Fibroblast of the conjunctiva (primary cell): ENCODE measurements around the gene TSPAN5.
A peak's percentile ranks its signal among the peaks of the same experiment; 100 is the strongest.
"Not testable (repeated sequence)": the region's sequence is repeated elsewhere in the genome, so short reads cannot be mapped to it uniquely, and the experiment has no call there.

Source experiments
- DNase-seq: peaks from one replicate; pipeline ENCODE4 v3.0.0-alpha.2; 2010; ENCODE audit warnings: low read depth

TSPAN5 gene

GRCh38 chr4:98546910-98547594, 111.4 kb downstream of the TSPAN5 start:
- DNase-seq: peak; percentile 59

- DNase-seq: no peak
These were observed 113.5 kb downstream of the TSPAN5 start for GRCh38 chr4:98544818-98545414.

- DNase-seq: no peak
These were observed 114.1 kb downstream of the TSPAN5 start for GRCh38 chr4:98544141-98544817.

DNA sequence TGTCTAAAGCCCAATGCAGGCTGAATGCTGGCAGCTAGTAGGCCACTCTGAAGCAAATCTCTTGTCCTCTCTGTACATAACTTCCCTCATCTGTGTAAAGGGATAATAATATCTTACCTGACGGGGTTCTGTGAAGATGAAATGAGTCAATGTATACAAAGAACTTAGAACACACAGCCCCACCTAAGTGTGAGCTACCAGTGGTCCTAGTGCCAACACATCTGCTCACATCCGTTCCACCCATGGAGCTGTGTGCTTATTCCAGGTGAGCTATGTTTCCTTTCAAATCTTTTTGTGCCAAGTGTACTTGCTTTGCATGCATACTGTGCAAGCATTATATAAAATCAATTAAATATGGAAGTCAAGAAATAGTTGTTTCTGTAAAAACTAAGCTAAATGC, 116.4 kb downstream of the TSPAN5 start:
- no peak for DNase-seq

DNA sequence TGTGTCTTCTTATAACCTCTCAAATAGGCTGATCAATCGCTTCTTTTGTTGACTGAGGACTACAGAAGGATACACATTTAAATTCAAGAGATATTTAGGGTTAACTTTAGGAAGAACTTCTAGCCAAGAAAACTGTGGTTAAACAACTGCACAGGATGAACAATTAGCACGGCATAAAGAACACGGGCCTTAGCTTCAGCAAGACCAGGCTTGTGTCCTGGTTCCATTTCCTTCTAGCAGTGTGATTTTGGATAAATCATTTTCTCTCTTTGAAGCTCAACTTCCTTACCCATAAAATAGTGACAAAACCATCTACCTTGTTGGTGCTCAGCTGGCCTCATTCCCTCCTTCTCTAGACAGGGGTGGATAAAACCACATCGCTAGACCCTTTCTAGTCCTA, 117.6 kb downstream of the TSPAN5 start:
- no peak for DNase-seq

DNA sequence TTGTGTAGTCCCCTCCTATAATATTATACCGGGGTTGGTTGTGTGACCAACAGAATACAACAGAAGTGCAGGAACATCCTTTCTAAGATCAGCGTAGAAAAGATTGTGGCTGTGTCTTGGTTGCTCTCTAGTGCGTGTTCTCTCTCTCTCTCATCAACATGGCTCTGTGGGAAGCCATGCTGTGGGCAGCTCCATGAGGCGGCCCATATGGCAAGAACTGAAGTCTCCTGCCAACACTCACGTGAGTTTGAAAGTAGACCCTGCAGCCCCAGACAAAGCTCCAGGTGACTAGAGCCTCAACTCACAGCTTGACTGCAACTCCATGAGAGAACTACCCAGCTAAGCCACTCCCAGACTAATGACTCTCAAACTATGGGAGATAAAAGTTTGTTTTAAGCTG, 118.7 kb downstream of the TSPAN5 start:
- no peak for DNase-seq

GRCh38 chr4:98539299-98539698, 119.1 kb downstream of the TSPAN5 start:
- no peak for DNase-seq

GRCh38 chr4:98536631-98537030, 121.8 kb downstream of the TSPAN5 start:
- DNase-seq: no peak

GRCh38 chr4:98534146-98534545, 124.3 kb downstream of the TSPAN5 start:
- not testable (repeated sequence) for DNase-seq

DNA sequence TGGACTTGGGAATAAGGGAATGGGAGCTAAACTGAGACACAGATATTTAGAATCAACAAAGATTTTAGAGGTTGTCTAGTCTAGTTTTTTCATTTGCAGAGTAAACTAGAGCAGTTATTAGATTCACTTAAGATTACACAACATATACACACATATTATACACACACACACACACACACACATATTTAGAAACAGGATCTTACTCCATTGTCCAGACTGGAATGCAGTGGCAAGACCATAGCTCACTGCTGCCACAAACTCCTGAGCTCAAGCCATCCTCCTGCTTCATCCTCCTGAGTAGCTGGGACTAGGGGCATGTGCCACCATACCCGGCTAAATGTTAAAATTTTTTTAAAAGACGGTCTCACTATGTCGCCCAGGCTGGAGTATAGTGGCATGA, 127.8 kb downstream of the TSPAN5 start:
- no peak for DNase-seq

DNA sequence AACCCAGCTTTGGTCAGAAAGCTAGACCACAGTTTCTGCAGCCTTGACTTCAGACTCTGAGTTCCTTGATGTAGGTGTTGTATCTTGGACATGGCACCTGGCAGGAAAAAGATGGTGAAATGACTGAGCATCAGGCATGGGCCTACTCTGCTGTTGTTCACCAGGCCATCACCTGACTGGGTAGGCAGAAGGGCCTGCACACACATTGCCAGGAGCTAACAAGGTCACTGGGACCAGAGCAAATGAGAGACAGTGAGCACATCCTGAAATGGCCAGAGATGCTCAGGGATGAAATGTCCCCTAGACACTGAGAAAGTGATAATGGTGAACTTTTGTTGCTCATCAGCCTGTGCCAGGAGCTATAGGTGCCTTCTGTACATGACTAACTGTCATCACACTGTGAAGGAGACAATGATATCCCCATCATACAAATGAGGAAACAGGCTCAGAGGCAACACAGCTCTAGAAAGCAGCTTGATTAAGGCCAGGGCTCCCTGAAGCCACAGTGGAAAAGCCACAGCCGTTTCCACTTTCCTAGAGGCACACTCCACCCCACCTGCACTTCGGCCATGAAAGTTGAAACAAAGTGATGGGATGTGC, 128.3 kb downstream of the TSPAN5 start:
- no peak for DNase-seq

DNA sequence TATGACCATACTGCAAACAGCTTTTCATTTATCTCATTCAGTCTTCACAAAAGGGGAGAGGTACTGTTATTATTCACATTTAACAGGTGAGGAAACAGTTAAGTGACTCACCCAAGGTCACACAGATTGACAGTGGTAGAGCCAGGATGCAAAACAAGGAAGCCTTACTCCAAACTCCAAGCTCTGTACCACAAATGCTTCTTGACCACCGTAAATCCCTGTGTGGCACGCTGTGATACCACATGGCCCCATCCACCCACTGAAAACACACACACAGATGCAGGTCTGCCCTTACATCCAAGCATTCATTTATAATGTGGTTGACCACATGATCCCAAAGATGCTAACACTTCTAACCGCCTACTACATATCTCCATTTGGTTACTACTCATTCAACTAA, 129.5 kb downstream of the TSPAN5 start:
- no peak for DNase-seq

DNA sequence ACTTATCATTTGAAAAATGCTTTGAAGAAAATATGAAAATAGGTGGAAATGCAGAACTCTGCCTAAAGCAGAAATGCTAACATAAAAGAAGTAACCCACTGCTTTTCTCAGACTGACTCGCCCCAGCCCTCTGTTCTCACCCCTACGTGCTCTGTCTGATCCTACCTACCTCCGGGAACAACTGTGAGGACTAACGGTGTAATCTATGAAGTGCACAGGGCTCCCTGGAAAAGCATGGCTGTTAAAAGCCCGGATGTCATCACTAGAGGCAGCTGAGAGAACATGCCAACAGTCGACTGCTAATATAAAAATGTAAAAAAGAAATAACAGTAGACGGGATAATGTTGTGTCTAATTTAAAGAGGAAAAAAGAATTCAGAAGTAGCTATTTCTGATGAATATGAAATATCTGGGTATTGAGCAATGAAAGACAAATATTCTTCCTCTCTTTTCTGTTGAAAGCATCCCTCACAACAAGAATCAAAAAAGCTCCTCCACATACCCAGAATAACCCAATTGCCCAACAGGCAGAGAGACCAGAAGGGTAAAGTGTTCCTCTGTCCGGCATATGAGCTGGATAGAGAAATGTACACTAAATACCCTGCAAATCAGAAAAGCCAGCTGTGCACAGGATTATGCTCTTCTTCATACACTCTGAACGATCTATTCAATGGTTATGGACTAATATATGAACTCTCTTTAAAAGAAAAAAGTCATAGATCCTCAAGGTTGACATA, 130.7 kb downstream of the TSPAN5 start:
- DNase-seq: no peak

DNA sequence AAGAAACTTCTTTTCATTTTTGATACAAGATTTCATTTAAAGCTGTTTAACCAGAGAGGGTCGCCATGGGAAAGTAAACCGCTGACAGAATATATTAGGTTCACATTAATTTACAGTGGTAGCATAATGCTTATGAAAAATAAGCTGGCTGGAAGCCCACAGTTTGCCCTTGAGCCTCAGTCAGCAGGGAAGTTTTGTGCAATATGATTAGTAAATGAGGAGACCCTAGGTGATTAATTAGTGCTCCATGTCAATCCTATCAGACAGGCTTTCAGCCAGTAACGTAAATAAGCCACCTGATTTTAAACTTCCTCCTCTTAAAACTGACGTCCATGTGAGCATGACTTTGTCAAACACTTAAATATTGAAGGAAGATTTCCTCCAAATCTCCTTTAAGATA, 134.2 kb downstream of the TSPAN5 start:
- DNase-seq: no peak

DNA sequence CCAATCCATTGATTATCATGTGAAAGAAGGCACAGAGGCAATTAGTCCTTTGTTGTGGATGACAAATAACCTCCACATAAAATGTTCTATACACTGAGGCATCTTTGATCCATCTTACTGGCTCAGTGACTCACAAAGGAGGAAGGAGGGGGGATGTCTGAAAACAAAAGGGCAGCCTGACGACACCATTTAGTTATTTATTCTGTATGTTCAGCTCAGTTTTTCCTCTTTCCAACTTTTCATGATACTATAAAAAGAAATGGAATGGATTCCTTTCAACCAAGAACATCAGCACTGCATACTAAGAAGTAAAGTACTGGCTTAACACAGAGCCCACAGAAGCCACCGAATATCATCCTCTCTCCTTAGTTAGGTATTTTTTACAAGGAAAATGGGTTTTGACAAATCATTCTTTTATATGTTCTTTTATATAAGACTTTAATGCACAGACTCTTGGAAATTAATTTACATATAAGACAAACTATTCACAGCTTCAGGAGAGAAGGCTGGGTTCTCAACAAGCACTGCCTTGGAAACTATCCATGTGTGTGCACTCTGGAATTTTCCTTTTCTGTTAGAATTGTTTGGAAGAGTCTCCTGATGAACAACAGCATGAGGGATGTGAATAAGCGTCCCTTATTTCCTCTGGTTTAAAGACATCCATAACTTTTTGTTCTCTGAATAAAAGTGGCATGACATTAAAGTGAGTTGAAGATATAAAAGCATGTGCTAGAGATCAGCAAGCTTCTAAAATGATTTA, 135.6 kb downstream of the TSPAN5 start:
- peak; percentile 68 for DNase-seq

DNA sequence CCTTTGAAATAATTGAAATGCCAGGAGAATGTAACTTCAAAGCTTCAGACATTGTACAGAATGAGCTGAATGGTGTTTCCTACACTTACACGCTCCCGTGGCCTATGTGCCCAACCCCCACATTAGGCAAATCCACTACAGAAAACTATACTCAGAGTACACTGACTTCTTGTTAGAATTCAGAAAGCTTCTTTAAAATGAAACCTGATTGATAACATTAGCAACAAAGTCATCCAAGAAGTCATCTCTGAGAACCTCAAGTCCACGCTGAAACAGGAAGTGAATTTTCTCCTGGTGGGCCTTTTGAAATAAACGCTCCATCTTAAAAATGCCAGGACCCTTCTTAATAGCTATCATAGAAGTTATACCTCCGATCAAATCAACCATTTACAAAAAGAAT, 136.3 kb downstream of the TSPAN5 start:
- no peak for DNase-seq

DNA sequence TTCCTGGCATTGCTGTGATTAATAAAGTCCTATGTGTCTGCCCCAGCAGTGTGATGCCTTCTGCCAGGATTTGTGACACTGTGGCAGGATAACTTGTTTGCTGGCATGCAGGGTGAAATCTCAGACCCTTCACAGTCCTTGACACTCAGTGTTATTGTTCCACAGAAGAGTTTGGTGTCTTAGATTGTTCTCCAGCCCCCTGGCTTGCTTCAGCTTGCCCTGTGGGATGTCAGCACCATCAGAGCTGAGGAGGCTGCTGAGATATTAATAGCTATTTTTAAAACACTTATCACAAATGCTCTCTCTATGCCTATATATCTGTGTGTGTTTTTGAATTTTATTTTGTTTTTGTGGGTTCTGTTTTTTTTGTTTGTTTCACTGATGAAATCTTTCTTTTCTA, 136.9 kb downstream of the TSPAN5 start:
- DNase-seq: no peak

DNA sequence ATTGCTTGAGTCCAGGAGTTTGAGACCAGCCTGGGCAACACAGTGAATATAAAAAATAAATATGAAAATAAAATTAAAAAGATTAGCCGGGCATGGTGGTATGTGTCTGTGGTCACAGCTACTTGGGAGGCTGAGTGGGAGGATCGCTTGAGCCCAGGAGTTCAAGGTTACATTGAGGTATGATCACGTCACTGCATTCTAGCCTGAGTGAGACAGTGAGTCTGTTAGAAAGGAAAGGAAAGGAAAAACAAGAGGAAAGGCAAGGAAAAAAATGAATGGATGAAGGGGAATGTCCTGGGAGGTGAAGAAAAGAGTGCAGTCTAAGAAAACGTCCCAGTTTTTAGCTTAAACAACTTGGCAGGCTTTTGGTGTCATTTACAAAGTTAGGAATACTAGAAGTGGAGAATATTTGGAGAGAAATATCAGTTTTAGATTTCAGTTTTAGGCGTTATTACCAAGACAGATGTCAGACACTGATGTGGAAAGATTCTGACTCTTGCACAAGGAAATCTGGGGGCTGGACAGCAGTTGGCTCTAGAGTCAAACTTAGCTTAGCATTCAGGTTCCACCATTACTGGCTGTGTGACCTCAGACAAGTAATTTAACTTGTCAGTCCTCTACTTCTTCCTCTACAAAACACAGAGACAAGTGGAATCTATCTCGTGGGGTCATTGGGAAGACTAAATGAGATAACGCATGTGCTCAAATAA, 139.0 kb downstream of the TSPAN5 start:
- DNase-seq: no peak

- no peak for DNase-seq
These were observed 139.7 kb downstream of the TSPAN5 start for GRCh38 chr4:98518559-98519267.
